SU-DHL-6 (cell line): ENCODE results near the gene TGM2.

Experiments used
- H2AFZ ChIP-seq: fragments of 200-600 bp; sonication (generic); 2 replicates; pipeline ENCODE4 v1.6.1; 2014; ENCODE audit warnings: low read depth, mild to moderate bottlenecking, moderate library complexity, mixed read lengths, antibody characterized with exemption, low read length; ENCODE audit not compliant: severe bottlenecking
- H3F3A ChIP-seq: fragments of 200-600 bp; shearing (Covaris generic); 2 replicates; pipeline ENCODE4 v1.6.0; 2016; ENCODE audit warnings: antibody characterized with exemption, mild to moderate bottlenecking; ENCODE audit not compliant: insufficient read depth
- H3K27ac ChIP-seq: fragments of 200-600 bp; sonication (generic); 2 replicates; pipeline ENCODE4 v1.5.1; 2016; ENCODE audit warnings: low read depth, mild to moderate bottlenecking, low read length, moderate library complexity, mixed read lengths
- H3K27me3 ChIP-seq: fragments of 200-600 bp; sonication (generic), shearing (Covaris generic); 2 replicates; pipeline ENCODE4 v1.6.0; 2014; ENCODE audit warnings: mild to moderate bottlenecking, low read length
- H3K36me3 ChIP-seq: fragments of 200-600 bp; sonication (generic); 2 replicates; pipeline ENCODE4 v1.6.1; 2014; ENCODE audit warnings: mild to moderate bottlenecking, low read length, mixed read lengths
- H3K4me2 ChIP-seq: fragments of 300-600, 200-600 bp; shearing (Covaris generic), sonication (generic); 2 replicates; pipeline ENCODE4 v1.6.0; 2014; ENCODE audit warnings: low read length, low read depth, mild to moderate bottlenecking; ENCODE audit not compliant: poor library complexity, severe bottlenecking
- H3K4me3 ChIP-seq: fragments of 200-600 bp; sonication (generic); 2 replicates; pipeline ENCODE4 v1.5.1; 2014; ENCODE audit warnings: antibody characterized with exemption, low read length, mild to moderate bottlenecking, mixed read lengths; ENCODE audit not compliant: insufficient read depth, poor library complexity, severe bottlenecking
- H3K79me2 ChIP-seq: fragments of 200-600 bp; sonication (generic); 2 replicates; pipeline ENCODE4 v1.6.1; 2014; ENCODE audit warnings: mild to moderate bottlenecking, low read length, moderate library complexity; ENCODE audit not compliant: insufficient read depth
- H3K9ac ChIP-seq: fragments of 200-600 bp; sonication (generic); 2 replicates; pipeline ENCODE4 v1.7.0; 2014; ENCODE audit warnings: mild to moderate bottlenecking, low read length
- H3K9me2 ChIP-seq: fragments of 200-600 bp; sonication (generic); replicated peaks from 2 replicates; pipeline ENCODE4 v1.6.1; 2014; ENCODE audit warnings: low read length; ENCODE audit not compliant: insufficient read depth
- H3K9me3 ChIP-seq: fragments of 200-600 bp; sonication (generic); 2 replicates; pipeline ENCODE4 v1.6.1; 2014; ENCODE audit warnings: low read length, mixed read lengths; ENCODE audit not compliant: insufficient read depth
- H4K20me1 ChIP-seq: fragments of 200-600 bp; sonication (generic); 2 replicates; pipeline ENCODE4 v1.6.1; 2014; ENCODE audit warnings: low read depth, mild to moderate bottlenecking, antibody characterized with exemption, low read length, moderate library complexity, mixed read lengths
- CTCF ChIP-seq: fragments of 200-600 bp; sonication (generic); IDR thresholded peaks from one replicate; pipeline ENCODE4 v1.5.1; 2017; ENCODE audit warnings: antibody characterized with exemption, mild to moderate bottlenecking, low read length, moderate library complexity; ENCODE audit not compliant: insufficient read depth, poor library complexity, severe bottlenecking
- EZH2phosphoT487 ChIP-seq: fragments of 200-600 bp; sonication (generic), shearing (Covaris generic); conservative IDR thresholded peaks from 2 replicates; pipeline ENCODE4 v1.6.1; 2018; ENCODE audit warnings: mild to moderate bottlenecking, antibody characterized with exemption, low read length, moderate library complexity, mixed read lengths

Gene TGM2

DNA sequence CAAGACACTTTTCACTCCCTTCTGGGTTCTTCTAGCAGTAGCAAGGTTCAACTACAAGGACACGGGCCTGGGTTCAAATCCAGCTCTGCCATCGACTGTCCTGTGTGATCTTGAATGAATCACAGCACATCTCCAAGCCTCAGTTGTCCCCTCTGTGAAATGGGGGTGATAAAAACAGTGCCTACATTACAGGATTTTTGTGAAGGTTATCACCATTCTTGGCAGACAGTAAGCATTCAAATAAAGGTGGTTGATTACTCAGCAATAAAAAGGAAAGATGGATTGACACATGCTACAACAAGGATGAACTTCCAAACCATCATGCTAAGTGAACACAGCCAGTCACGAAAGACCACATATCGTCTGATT is 6.6 kb upstream of the TGM2 start:
- H3F3A ChIP-seq: no peaks in the 10 kb centered on the region
- H3K9me3 ChIP-seq: no peaks in the 10 kb centered on the region
- H3K4me3 ChIP-seq: no peak overlapping the region
- H3K4me2 ChIP-seq: no peak overlapping the region
- H3K27ac ChIP-seq: no peak overlapping the region
- no peaks in the 10 kb centered on the region for H3K9me2 ChIP-seq
- H4K20me1 ChIP-seq: no peaks in the 10 kb centered on the region
- no peak overlapping the region for H3K9ac ChIP-seq
- H2AFZ ChIP-seq: no peak overlapping the region
- no peak for TF ChIP-seq CTCF
- H3K36me3 ChIP-seq: no peaks in the 10 kb centered on the region
- no peaks in the 10 kb centered on the region for H3K79me2 ChIP-seq
- no peaks in the 10 kb centered on the region for H3K27me3 ChIP-seq

DNA sequence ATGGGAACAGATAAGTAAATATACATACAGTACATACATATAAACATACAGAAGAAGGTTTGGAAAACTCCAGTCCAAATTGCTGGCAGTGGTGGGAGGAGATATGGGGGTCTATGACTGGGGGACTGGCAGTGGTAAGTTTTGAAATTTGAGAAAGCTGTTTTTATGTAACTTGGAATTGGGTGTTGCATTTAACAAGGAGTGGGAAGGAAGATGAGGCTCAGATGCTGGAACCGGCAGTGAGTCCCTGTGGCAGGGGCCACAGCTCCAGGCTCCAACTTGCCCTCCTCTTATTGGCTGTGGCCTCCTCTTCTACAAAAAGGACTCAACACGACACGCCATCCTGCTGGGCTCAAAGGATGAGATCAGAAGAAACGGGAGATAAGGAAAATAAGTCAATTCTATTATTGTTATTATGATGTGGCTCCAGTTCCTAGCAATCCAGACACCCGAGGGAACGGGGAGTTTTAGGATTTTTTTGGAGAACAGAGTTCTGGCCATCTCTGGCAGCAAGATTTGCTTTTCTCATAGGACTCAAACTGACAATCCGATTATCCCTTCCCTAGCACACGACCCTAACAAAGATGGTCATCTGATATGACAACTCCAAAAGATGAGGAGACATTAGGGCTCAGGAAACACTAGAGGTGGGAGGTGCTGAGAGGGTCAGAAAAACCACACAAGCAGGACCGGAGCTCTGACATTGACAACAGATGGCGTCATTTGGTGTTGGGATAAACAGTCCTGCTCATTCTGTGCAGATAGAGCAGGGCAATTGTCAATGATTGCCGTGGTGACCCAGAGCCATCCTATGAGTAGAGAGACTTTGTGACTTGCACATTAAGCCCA is 6.0 kb upstream of the TGM2 start:
- Histone ChIP-seq H3K9me2 (no peaks in the 10 kb centered on the region), H3K27me3 (no peaks in the 10 kb centered on the region), H4K20me1 (no peaks in the 10 kb centered on the region), H3K27ac (no peak overlapping the region), H3K9me3 (no peaks in the 10 kb centered on the region), H3K36me3 (no peaks in the 10 kb centered on the region), H3K4me3 (no peak overlapping the region), H3K4me2 (no peak overlapping the region), H3F3A (no peaks in the 10 kb centered on the region), H2AFZ (no peak overlapping the region), H3K79me2 (no peaks in the 10 kb centered on the region), H3K9ac (no peak overlapping the region)
- TF ChIP-seq CTCF (no peak), EZH2phosphoT487 (no peak)

DNA sequence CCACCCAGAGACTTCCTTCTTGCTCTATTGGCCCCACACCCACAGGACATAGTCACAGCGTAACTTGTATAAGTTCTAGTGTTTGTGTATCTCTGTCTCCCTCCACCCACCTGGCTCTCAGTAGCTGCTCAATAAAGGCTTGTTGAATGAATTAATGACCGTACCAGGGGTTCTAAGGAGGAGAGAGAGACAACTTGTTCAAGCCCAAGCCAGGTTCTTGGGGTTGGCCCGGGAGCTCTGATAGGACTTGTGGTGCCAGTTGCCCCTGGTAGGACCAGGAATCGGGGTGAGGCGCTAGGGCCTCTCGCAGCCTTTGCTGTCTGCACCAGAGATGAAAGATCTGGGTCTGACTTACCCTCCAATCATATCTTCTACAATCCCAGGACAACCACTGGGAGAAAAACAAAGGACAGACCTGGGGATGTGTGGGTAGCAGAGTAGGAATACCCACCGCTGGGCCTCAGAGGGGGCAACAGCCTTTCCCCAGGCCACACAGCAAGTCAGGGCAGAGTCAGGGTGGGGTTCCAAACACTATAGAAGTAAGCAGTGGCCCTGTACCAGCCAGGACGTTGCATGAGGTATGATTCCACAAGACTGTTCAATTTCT is 5.3 kb upstream of the TGM2 start:
- no peak for TF ChIP-seq EZH2phosphoT487
- TF ChIP-seq CTCF: no peak
- Histone ChIP-seq H3K9me3 (no peaks in the 10 kb centered on the region), H4K20me1 (no peaks in the 10 kb centered on the region), H3K27ac (no peak overlapping the region), H3K9me2 (no peaks in the 10 kb centered on the region), H3F3A (no peaks in the 10 kb centered on the region), H3K79me2 (no peaks in the 10 kb centered on the region), H3K4me3 (no peak overlapping the region), H2AFZ (no peak overlapping the region), H3K9ac (no peak overlapping the region), H3K27me3 (no peaks in the 10 kb centered on the region), H3K4me2 (no peak overlapping the region), H3K36me3 (no peaks in the 10 kb centered on the region)
